Type B pancreatic cell (in vitro differentiated cells): ENCODE measurements around the gene ANGEL1. TPM values are rescaled to one million over a fixed set of nuclear protein-coding genes. Genes with fewer than 3 reads are reported as not detected.

ENCODE experiments used
- DNase-seq: peaks from one replicate; pipeline ENCODE4 v3.0.0; 2021; ENCODE audit warnings: mixed read lengths; ENCODE audit not compliant: unreplicated experiment; ENCODE audit errors: extremely low spot score
- H3K27ac Mint-ChIP-seq: 2 replicates; pipeline ENCODE4 v1.8.0; 2021; ENCODE audit warnings: mild to moderate bottlenecking, mixed read lengths
- H3K27me3 Mint-ChIP-seq: 2 replicates; pipeline ENCODE4 v1.8.0; 2021; ENCODE audit warnings: mixed read lengths
- H3K36me3 Mint-ChIP-seq: 2 replicates; pipeline ENCODE4 v1.8.0; 2021; ENCODE audit warnings: mixed read lengths
- H3K4me1 Mint-ChIP-seq: one replicate; pipeline ENCODE4 v1.8.0; 2021; ENCODE audit warnings: mixed read lengths; ENCODE audit not compliant: unreplicated experiment
- H3K4me3 Mint-ChIP-seq: 2 replicates; pipeline ENCODE4 v1.8.0; 2021; ENCODE audit warnings: mild to moderate bottlenecking, mixed read lengths
- H3K9me3 Mint-ChIP-seq: 2 replicates; pipeline ENCODE4 v1.8.0; 2021; ENCODE audit warnings: mixed read lengths
- CTCF ChIP-seq: fragments of 200-600 bp; sonication (generic); conservative IDR thresholded peaks from 2 replicates; pipeline ENCODE4 v1.5.0; 2021; ENCODE audit warnings: antibody characterized with exemption, mild to moderate bottlenecking
- total RNA-seq: library from RNA; stranded (reverse); gene quantifications from 2 replicates; pipeline ENCODE4 v1.2.1, GENCODE V29; 2021; ENCODE audit warnings: low replicate concordance

Gene ANGEL1
- total RNA-seq, 1 donor from 2014 or later, result 28.4 TPM

GRCh38 chr14:76754586-76754985, 58.1 kb downstream of the ANGEL1 start:
- no peak overlapping the region for H3K27ac Mint-ChIP-seq
- TF ChIP-seq CTCF, result no peak
- peaks cover 28% of the 10 kb centered on the region for H3K27me3 Mint-ChIP-seq
- H3K9me3 Mint-ChIP-seq, result peaks cover 4% of the 10 kb centered on the region
- no peaks in the 10 kb centered on the region for H3K4me1 Mint-ChIP-seq
- H3K36me3 Mint-ChIP-seq, result no peaks in the 10 kb centered on the region
- H3K4me3 Mint-ChIP-seq, result no peak overlapping the region
- no peak for DNase-seq

GRCh38 chr14:76753541-76754198, 59.0 kb downstream of the ANGEL1 start:
- H3K36me3 Mint-ChIP-seq, result no peaks in the 10 kb centered on the region
- no peaks in the 10 kb centered on the region for H3K9me3 Mint-ChIP-seq
- TF ChIP-seq CTCF, result no peak
- no peak overlapping the region for H3K4me3 Mint-ChIP-seq
- no peak overlapping the region for H3K27ac Mint-ChIP-seq
- H3K4me1 Mint-ChIP-seq, result no peaks in the 10 kb centered on the region
- peaks cover 21% of the 10 kb centered on the region for H3K27me3 Mint-ChIP-seq
- DNase-seq, result no peak

DNA sequence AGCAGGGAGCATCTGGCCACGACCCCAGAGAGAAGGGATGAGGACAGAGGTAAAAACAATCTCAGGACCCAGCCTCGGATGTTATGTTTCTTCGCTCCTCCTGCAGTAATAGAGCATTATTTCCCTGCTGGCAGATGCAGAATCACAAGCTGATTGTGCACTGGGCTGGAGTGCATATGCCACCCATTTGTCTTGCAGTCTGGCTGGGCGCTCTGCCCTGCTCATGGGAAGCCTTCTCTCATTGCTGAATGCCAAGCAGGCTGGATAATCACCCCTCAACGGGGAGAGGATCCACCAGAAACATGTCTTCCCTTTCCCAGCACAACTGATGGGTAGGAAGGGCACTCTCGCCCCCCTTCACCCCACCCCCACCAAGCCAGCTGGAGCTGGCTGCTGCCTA, 59.9 kb downstream of the ANGEL1 start:
- Mint-ChIP-seq H3K27ac (no peak overlapping the region), H3K4me1 (no peaks in the 10 kb centered on the region), H3K27me3 (peaks cover 16% of the 10 kb centered on the region), H3K36me3 (no peaks in the 10 kb centered on the region), H3K4me3 (no peak overlapping the region), H3K9me3 (no peaks in the 10 kb centered on the region)
- no peak for DNase-seq
- no peak for TF ChIP-seq CTCF

DNA sequence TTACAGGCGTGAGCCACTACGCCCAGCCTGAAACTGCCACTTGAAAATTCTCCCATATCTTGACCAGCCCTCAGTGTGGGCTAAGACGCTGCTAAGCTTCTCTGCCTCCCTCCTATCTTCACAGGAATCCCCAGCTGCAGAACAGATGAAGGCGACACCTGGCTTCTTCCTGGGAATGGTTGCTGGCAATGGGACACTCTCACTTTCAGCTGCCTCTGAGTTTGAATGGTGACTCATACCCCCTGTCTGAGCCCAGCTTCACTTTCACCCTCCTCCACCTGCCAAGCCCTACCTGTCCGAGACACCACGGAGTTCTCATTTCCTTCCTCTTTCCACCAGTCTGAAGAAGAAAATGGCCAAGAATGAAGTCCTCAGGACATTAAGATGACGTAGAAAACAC, 69.7 kb downstream of the ANGEL1 start:
- TF ChIP-seq CTCF, result no peak
- Mint-ChIP-seq H3K27me3 (peaks cover 17% of the 10 kb centered on the region), H3K27ac (no peak overlapping the region), H3K36me3 (no peaks in the 10 kb centered on the region), H3K9me3 (peaks cover 9% of the 10 kb centered on the region), H3K4me1 (no peaks in the 10 kb centered on the region), H3K4me3 (no peak overlapping the region)
- no peak for DNase-seq

DNA sequence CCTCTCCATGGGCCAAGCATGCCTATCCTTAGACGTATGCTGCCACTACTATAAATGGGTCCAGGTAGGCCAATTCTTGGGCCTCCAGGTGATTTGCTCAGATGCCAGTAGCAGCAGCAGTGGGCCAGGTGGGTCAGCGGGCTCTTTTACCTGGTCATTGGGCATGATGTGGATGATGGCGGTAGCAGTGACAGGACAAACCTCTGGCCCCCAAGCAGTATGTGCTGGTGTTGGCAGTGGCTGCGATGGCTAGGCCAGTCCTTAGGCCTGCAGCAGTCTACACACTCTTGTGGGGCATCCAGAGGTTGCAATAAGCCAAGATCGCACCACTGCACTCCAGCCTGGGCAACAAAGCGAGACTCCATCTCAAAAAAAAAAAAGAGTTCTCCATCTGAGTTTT, 70.5 kb downstream of the ANGEL1 start:
- no peak overlapping the region for H3K27ac Mint-ChIP-seq
- no peaks in the 10 kb centered on the region for H3K36me3 Mint-ChIP-seq
- no peak overlapping the region for H3K4me3 Mint-ChIP-seq
- no peak for TF ChIP-seq CTCF
- peaks cover 15% of the 10 kb centered on the region for H3K27me3 Mint-ChIP-seq
- no peak for DNase-seq
- peaks cover 9% of the 10 kb centered on the region for H3K9me3 Mint-ChIP-seq
- H3K4me1 Mint-ChIP-seq, result no peaks in the 10 kb centered on the region

GRCh38 chr14:76741074-76741473, 71.6 kb downstream of the ANGEL1 start:
- TF ChIP-seq CTCF, result no peak
- H3K9me3 Mint-ChIP-seq, result peaks cover 9% of the 10 kb centered on the region
- no peaks in the 10 kb centered on the region for H3K4me1 Mint-ChIP-seq
- DNase-seq, result no peak
- peaks cover 21% of the 10 kb centered on the region for H3K27me3 Mint-ChIP-seq
- H3K27ac Mint-ChIP-seq, result no peak overlapping the region
- H3K36me3 Mint-ChIP-seq, result no peaks in the 10 kb centered on the region
- no peak overlapping the region for H3K4me3 Mint-ChIP-seq
